DOHH2 (cell line): ENCODE results near the gene DDX5.

Experiments
- H3F3A ChIP-seq: fragments of 200-600 bp; sonication (generic), shearing (Covaris generic); 2 replicates; pipeline ENCODE4 v1.6.0; 2016; ENCODE audit warnings: antibody characterized with exemption, mild to moderate bottlenecking; ENCODE audit not compliant: control insufficient read depth, insufficient read depth
- H3K27ac ChIP-seq: fragments of 200-600 bp; sonication (generic); 2 replicates; pipeline ENCODE4 v1.5.1; 2014; ENCODE audit warnings: low read depth, mild to moderate bottlenecking, low read length, moderate library complexity
- H3K27me3 ChIP-seq: fragments of 200-600 bp; sonication (generic); 2 replicates; pipeline ENCODE4 v1.6.1; 2014; ENCODE audit warnings: mild to moderate bottlenecking, low read length, mixed read lengths; ENCODE audit not compliant: control insufficient read depth
- H3K36me3 ChIP-seq: fragments of 200-600 bp; sonication (generic); 2 replicates; pipeline ENCODE4 v1.6.1; 2014; ENCODE audit warnings: mild to moderate bottlenecking, low read length, moderate library complexity, mixed read lengths; ENCODE audit not compliant: control insufficient read depth
- H3K4me1 ChIP-seq: fragments of 200-600 bp; sonication (generic); 2 replicates; pipeline ENCODE4 v1.6.1; 2014; ENCODE audit warnings: mild to moderate bottlenecking, low read length, mixed read lengths; ENCODE audit not compliant: control insufficient read depth
- H3K4me2 ChIP-seq: fragments of 200-600 bp; sonication (generic); 2 replicates; pipeline ENCODE4 v1.6.0; 2014; ENCODE audit warnings: mild to moderate bottlenecking, low read length, moderate library complexity
- H3K4me3 ChIP-seq: fragments of 200-600 bp; sonication (generic); 2 replicates; pipeline ENCODE4 v1.5.1; 2014; ENCODE audit warnings: mild to moderate bottlenecking, low read length, mixed read lengths
- H3K79me2 ChIP-seq: fragments of 200-600 bp; sonication (generic); 2 replicates; pipeline ENCODE4 v1.6.1; 2014; ENCODE audit warnings: mild to moderate bottlenecking, low read length, mixed read lengths; ENCODE audit not compliant: control insufficient read depth
- H3K9me2 ChIP-seq: fragments of 200-600 bp; sonication (generic); replicated peaks from 2 replicates; pipeline ENCODE4 v1.6.1; 2014; ENCODE audit warnings: mild to moderate bottlenecking, low read length, mixed read lengths; ENCODE audit not compliant: control insufficient read depth
- H3K9me3 ChIP-seq: fragments of 200-600 bp; sonication (generic); 2 replicates; pipeline ENCODE4 v1.6.1; 2014; ENCODE audit warnings: antibody characterized with exemption, low read length, mixed read lengths; ENCODE audit not compliant: control insufficient read depth, insufficient read depth
- H4K20me1 ChIP-seq: fragments of 200-600 bp; sonication (generic); 2 replicates; pipeline ENCODE4 v1.6.0; 2014; ENCODE audit warnings: low read depth, mild to moderate bottlenecking, antibody characterized with exemption, low read length, moderate library complexity; ENCODE audit not compliant: control insufficient read depth, insufficient read depth
- CTCF ChIP-seq: fragments of 200-600 bp; sonication (generic); IDR thresholded peaks from one replicate; pipeline ENCODE4 v1.5.1; 2014; ENCODE audit warnings: antibody characterized with exemption, mild to moderate bottlenecking, low read depth, low read length; ENCODE audit not compliant: poor library complexity, severe bottlenecking
- EZH2phosphoT487 ChIP-seq: fragments of 200-600 bp; sonication (generic); IDR thresholded peaks from 2 replicates; pipeline ENCODE4 v1.6.1; 2017; ENCODE audit warnings: borderline replicate concordance, mild to moderate bottlenecking, antibody characterized with exemption, low read length, moderate library complexity, mixed read lengths

DDX5 gene

GRCh38 chr17:64506576-64507412 is 705 bp upstream of the DDX5 start, which contains the start of gene CEP95:
TSS of gene CEP95 (plus strand) at chr17:64506977. CDS start at chr17:64507098, 121 bp downstream.
- H4K20me1 ChIP-seq = peaks cover 44% of the 10 kb centered on the region

GRCh38 chr17:64505340-64506200 is 519 bp downstream of the DDX5 start:
- Histone ChIP-seq H3K4me3 (peak overlapping the region; percentile 100), H3F3A (peaks cover 49% of the 10 kb centered on the region), H3K36me3 (peaks cover 89% of the 10 kb centered on the region), H3K27ac (peak overlapping the region; percentile 89), H3K79me2 (peaks cover 93% of the 10 kb centered on the region), H3K9me3 (no peaks in the 10 kb centered on the region), H4K20me1 (peaks cover 52% of the 10 kb centered on the region), H3K9me2 (no peaks in the 10 kb centered on the region), H3K4me2 (peak overlapping the region; percentile 93), H3K4me1 (peaks cover 57% of the 10 kb centered on the region), H3K27me3 (no peaks in the 10 kb centered on the region)
- TF ChIP-seq EZH2phosphoT487 = no peak
- no peak for TF ChIP-seq CTCF

More at GRCh38 chr17:64506576-64507412, 705 bp upstream of the DDX5 start, which contains the start of gene CEP95:
- Histone ChIP-seq H3K27me3 (no peaks in the 10 kb centered on the region), H3K4me1 (peaks cover 45% of the 10 kb centered on the region), H3K36me3 (peaks cover 86% of the 10 kb centered on the region), H3K9me2 (no peaks in the 10 kb centered on the region), H3K27ac (peak within 1 kb of the TSS; percentile 89), H3K4me3 (peak within 1 kb of the TSS; percentile 100), H3F3A (peaks cover 37% of the 10 kb centered on the region), H3K79me2 (peaks cover 81% of the 10 kb centered on the region), H3K9me3 (no peaks in the 10 kb centered on the region), H3K4me2 (peak within 1 kb of the TSS; percentile 93)
- TF ChIP-seq CTCF = no peak
- TF ChIP-seq EZH2phosphoT487 = no peak

GRCh38 chr17:64504769-64505339 is 1.2 kb downstream of the DDX5 start:
- Histone ChIP-seq H3K4me1 (peaks cover 64% of the 10 kb centered on the region), H3K9me3 (no peaks in the 10 kb centered on the region), H3K27me3 (no peaks in the 10 kb centered on the region), H3K36me3 (peaks cover 89% of the 10 kb centered on the region), H3K4me2 (peak overlapping the region; percentile 93), H3F3A (peaks cover 56% of the 10 kb centered on the region), H3K79me2 (peaks cover 95% of the 10 kb centered on the region), H3K4me3 (peak overlapping the region; percentile 100), H4K20me1 (peaks cover 58% of the 10 kb centered on the region), H3K9me2 (no peaks in the 10 kb centered on the region), H3K27ac (peak overlapping the region; percentile 89)
- TF ChIP-seq EZH2phosphoT487 (no peak), CTCF (no peak)
